ENCODE results near the gene ZNRF1. TPM values are rescaled to one million over a fixed set of nuclear protein-coding genes. Genes with fewer than 3 reads are reported as not detected.

The ZNRF1 gene
- total RNA-seq, 2 experiments from 2014 or later, result 11.0 to 13.7 TPM

DNA sequence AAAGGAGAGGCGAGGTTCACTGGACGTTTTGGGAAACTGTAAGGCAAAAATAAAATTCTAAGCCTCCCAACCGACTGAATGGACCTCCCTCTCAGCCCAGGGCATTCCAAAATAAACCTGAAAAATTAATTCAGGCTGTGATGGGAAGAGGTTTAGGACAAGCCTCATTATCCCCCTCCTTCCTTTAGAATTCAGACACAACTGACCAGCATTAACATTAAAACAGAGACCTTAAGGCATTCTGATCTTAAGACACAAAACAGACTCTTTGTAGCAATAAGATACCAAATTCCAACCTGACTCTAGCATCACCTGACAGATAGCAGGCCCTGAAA, 118.1 kb downstream of the ZNRF1 start:
- POLR2A ChIA-PET, result no interaction called here
- TF ChIP-seq, protein P1, sequence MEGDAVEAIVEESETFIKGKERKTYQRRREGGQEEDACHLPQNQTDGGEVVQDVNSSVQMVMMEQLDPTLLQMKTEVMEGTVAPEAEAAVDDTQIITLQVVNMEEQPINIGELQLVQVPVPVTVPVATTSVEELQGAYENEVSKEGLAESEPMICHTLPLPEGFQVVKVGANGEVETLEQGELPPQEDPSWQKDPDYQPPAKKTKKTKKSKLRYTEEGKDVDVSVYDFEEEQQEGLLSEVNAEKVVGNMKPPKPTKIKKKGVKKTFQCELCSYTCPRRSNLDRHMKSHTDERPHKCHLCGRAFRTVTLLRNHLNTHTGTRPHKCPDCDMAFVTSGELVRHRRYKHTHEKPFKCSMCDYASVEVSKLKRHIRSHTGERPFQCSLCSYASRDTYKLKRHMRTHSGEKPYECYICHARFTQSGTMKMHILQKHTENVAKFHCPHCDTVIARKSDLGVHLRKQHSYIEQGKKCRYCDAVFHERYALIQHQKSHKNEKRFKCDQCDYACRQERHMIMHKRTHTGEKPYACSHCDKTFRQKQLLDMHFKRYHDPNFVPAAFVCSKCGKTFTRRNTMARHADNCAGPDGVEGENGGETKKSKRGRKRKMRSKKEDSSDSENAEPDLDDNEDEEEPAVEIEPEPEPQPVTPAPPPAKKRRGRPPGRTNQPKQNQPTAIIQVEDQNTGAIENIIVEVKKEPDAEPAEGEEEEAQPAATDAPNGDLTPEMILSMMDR (IDR thresholded peaks at IDR 0.05), result no peak
- peaks cover 5% of the 10 kb centered on the region for H3K9me3 Mint-ChIP-seq
- peaks cover 10% of the 10 kb centered on the region for H3K27me3 Mint-ChIP-seq
- ATAC-seq (no peak), DNase-seq (no peak)
- H3K4me1 Mint-ChIP-seq (ENCODE audit: low read depth), result peaks cover 6% of the 10 kb centered on the region
- H3K4me3 Mint-ChIP-seq, result no peak overlapping the region
- no peaks in the 10 kb centered on the region for H3K36me3 Mint-ChIP-seq (ENCODE audit: low read depth)
- CTCF ChIA-PET, result no interaction called here
- intact Hi-C loops (cut with micrococcal nuclease), result loop anchor here (10.0 kb wide), 1 partner anchor 302 kb away; no protein-coding TSS in a partner anchor
- no peak overlapping the region for H3K27ac Mint-ChIP-seq

DNA sequence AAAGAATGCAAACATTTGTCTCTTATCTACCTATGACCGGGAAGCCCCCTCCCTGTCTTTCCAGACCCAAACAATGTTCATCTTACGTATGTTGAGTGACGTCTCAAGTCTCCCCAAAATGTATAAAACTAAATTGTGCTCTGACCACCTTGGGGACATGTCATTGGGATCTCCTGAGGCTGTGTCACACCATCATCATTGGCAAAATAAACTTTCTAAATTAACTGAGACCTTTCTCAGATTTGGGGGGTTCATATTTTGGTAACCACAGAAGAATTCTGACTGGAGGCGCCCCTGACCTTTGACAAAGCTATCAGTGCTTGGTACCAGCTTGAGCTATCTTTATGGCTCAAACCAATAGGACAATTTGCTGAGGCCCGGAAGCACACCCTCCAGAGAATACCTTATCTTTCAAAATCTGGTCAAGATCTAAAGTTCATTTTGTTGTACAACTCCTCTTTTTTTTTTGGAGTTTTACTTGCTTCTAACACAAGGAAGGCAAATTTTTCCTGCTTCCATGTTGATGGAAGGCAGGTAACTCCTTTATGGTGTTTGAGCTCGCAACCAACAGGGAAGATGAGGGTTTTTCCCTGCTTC, 120.2 kb downstream of the ZNRF1 start:
- POLR2A ChIA-PET, result no interaction called here
- CTCF ChIA-PET, result interaction anchor here (1.0 to 2.5 kb wide), 6 partner anchors 8 to 394 kb away, joined by 3 to 12 read pairs (median 3); partner anchors contain the start of gene ZNRF1
- Mint-ChIP-seq H3K4me1 (ENCODE audit: low read depth) (no peaks in the 10 kb centered on the region), H3K4me3 (no peak overlapping the region), H3K27me3 (no peaks in the 10 kb centered on the region), H3K9me3 (peaks cover 10% of the 10 kb centered on the region), H3K36me3 (ENCODE audit: low read depth) (no peaks in the 10 kb centered on the region), H3K27ac (no peak overlapping the region)
- intact Hi-C loops (cut with micrococcal nuclease), result loop anchor here (10.0 kb wide), 1 partner anchor 304 kb away; no protein-coding TSS in a partner anchor
- TF ChIP-seq, protein P1 (IDR thresholded peaks at IDR 0.05), result no peak
- ATAC-seq (no peak), DNase-seq (no peak)

DNA sequence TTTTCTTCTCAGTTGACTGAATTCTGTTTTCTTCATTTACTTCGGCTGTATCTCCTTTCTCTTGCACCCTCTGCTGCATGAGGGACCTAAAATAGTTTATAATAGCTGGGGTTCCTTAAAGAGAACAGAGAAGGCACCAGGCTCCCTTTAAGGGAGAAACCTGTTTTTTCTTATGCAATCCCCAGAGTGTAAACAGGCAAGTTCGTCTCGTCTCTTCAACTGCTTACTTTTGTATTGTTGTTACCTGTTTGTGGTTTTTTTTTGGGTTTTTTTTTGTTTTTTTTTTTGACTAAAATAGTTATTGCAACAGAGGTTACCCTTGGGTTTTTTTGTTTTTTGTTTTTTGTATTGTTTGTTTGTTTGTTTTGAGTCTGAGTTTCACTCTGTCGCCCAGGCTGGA, 121.4 kb downstream of the ZNRF1 start:
- no peak for ATAC-seq
- intact Hi-C loops (cut with micrococcal nuclease), result no loop called here
- H3K4me1 Mint-ChIP-seq (ENCODE audit: low read depth), result no peaks in the 10 kb centered on the region
- DNase-seq, result no peak
- H3K4me3 Mint-ChIP-seq, result no peak overlapping the region
- H3K27ac Mint-ChIP-seq, result no peak overlapping the region
- no peaks in the 10 kb centered on the region for H3K27me3 Mint-ChIP-seq
- ChIA-PET POLR2A (interaction anchor here (0.7 kb wide), 1 partner anchor 220 kb away, joined by 3 read pairs; no protein-coding TSS in a partner anchor), CTCF (interaction anchor here (2.1 to 2.5 kb wide), 2 partner anchors 9 to 122 kb away, joined by 9 to 12 read pairs; partner anchors contain the start of gene ZNRF1)
- peaks cover 10% of the 10 kb centered on the region for H3K9me3 Mint-ChIP-seq
- H3K36me3 Mint-ChIP-seq (ENCODE audit: low read depth), result no peaks in the 10 kb centered on the region
- TF ChIP-seq, protein P1 (IDR thresholded peaks at IDR 0.05), result no peak

DNA sequence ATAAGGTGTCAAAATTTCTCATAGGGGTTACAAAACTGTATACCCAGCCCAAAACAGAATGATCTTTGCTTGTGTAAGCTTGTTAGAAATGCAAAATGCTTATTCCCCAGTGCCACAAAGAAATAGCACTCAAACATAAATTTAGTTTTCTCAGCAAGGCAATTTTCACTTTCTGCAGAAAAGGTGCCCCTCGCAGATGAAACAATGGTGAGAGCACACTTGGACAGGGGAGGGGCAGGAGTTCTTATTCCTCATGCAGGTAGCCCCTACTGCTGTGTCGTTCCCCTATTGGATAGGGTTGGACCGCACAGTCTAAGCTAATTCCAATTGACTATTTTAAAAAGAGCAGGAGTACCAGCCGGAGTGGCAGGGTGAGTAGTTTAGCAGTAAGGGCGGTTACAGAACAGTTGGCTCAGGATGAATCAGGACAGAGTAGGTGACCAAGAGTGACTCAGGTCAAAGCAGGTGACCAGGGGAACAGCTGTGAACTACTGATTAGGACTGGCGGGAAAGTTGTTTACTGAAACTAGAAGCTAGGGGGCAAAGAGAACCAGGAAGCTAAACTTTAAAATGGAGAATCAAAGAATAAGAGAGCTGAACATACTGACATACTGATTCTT, 123.2 kb downstream of the ZNRF1 start:
- no peak overlapping the region for H3K27ac Mint-ChIP-seq
- POLR2A ChIA-PET, result no interaction called here

More for the DNA sequence above, 123.2 kb downstream of the ZNRF1 start:
- no peaks in the 10 kb centered on the region for H3K4me1 Mint-ChIP-seq (ENCODE audit: low read depth)
- ATAC-seq (no peak), DNase-seq (no peak)
- H3K4me3 Mint-ChIP-seq, result no peak overlapping the region
- CTCF ChIA-PET, result interaction anchor here (1.0 to 2.9 kb wide), 3 partner anchors 11 to 124 kb away, joined by 3 to 15 read pairs (median 9); partner anchors contain the start of gene ZNRF1
- no peaks in the 10 kb centered on the region for H3K27me3 Mint-ChIP-seq
- H3K9me3 Mint-ChIP-seq, result peaks cover 10% of the 10 kb centered on the region
- TF ChIP-seq, protein P1 (IDR thresholded peaks at IDR 0.05), result no peak
- no peaks in the 10 kb centered on the region for H3K36me3 Mint-ChIP-seq (ENCODE audit: low read depth)
- intact Hi-C loops (cut with micrococcal nuclease), result no loop called here
